Endothelial cell (in vitro differentiated cells): Measurements from ENCODE around the gene PDE6B. TPM values are rescaled to one million over a fixed set of nuclear protein-coding genes. Genes with fewer than 3 reads are reported as not detected.

ENCODE experiments used
- DNase-seq: peaks from one replicate; pipeline ENCODE4 v3.0.0; 2021; ENCODE audit warnings: low spot score
- H3K27ac Mint-ChIP-seq: one replicate; pipeline ENCODE4 v1.8.0; 2021; ENCODE audit warnings: mixed read lengths, inconsistent platforms; ENCODE audit not compliant: unreplicated experiment
- H3K27me3 Mint-ChIP-seq: one replicate; pipeline ENCODE4 v1.8.0; 2021; ENCODE audit warnings: mild to moderate bottlenecking, moderate library complexity, mixed read lengths, inconsistent platforms; ENCODE audit not compliant: unreplicated experiment
- H3K36me3 Mint-ChIP-seq: one replicate; pipeline ENCODE4 v1.8.0; 2021; ENCODE audit warnings: mild to moderate bottlenecking, low read depth, mixed read lengths, inconsistent platforms; ENCODE audit not compliant: unreplicated experiment
- H3K4me1 Mint-ChIP-seq: one replicate; pipeline ENCODE4 v1.8.0; 2021; ENCODE audit warnings: mild to moderate bottlenecking, mixed read lengths, inconsistent platforms; ENCODE audit not compliant: unreplicated experiment
- H3K4me3 Mint-ChIP-seq: one replicate; pipeline ENCODE4 v1.8.0; 2021; ENCODE audit warnings: mild to moderate bottlenecking, mixed read lengths, inconsistent platforms; ENCODE audit not compliant: unreplicated experiment
- H3K9me3 Mint-ChIP-seq: one replicate; pipeline ENCODE4 v1.8.0; 2021; ENCODE audit warnings: mixed read lengths, inconsistent platforms; ENCODE audit not compliant: unreplicated experiment
- total RNA-seq: library from RNA; stranded (reverse); fragmentation: NEBNext Ultra II Directional; extraction: Animal tissue kit (Norgen Biotek cat#: 25700); gene quantifications from one replicate; pipeline ENCODE4 v1.2.1, GENCODE V29; 2021; ENCODE audit not compliant: unreplicated experiment
- TF ChIP-seq, protein P1 (sequence below): fragments of 200-600 bp; sonication (generic); IDR thresholded peaks from one replicate; pipeline ENCODE4 v1.5.0; 2021; ENCODE audit warnings: antibody characterized with exemption; ENCODE audit not compliant: unreplicated experiment

The PDE6B gene
- total RNA-seq, 1 donor from 2014 or later = 5.1 TPM

GRCh38 chr4:683247-683897 is 58.0 kb downstream of the PDE6B start:
- no peak overlapping the region for H3K27ac Mint-ChIP-seq
- peaks cover 14% of the 10 kb centered on the region for H3K27me3 Mint-ChIP-seq
- H3K9me3 Mint-ChIP-seq = no peaks in the 10 kb centered on the region
- peaks cover 8% of the 10 kb centered on the region for H3K36me3 Mint-ChIP-seq
- peaks cover 9% of the 10 kb centered on the region for H3K4me1 Mint-ChIP-seq
- H3K4me3 Mint-ChIP-seq = no peak overlapping the region
- TF ChIP-seq, protein P1, sequence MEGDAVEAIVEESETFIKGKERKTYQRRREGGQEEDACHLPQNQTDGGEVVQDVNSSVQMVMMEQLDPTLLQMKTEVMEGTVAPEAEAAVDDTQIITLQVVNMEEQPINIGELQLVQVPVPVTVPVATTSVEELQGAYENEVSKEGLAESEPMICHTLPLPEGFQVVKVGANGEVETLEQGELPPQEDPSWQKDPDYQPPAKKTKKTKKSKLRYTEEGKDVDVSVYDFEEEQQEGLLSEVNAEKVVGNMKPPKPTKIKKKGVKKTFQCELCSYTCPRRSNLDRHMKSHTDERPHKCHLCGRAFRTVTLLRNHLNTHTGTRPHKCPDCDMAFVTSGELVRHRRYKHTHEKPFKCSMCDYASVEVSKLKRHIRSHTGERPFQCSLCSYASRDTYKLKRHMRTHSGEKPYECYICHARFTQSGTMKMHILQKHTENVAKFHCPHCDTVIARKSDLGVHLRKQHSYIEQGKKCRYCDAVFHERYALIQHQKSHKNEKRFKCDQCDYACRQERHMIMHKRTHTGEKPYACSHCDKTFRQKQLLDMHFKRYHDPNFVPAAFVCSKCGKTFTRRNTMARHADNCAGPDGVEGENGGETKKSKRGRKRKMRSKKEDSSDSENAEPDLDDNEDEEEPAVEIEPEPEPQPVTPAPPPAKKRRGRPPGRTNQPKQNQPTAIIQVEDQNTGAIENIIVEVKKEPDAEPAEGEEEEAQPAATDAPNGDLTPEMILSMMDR = no peak
- DNase-seq = no peak

DNA sequence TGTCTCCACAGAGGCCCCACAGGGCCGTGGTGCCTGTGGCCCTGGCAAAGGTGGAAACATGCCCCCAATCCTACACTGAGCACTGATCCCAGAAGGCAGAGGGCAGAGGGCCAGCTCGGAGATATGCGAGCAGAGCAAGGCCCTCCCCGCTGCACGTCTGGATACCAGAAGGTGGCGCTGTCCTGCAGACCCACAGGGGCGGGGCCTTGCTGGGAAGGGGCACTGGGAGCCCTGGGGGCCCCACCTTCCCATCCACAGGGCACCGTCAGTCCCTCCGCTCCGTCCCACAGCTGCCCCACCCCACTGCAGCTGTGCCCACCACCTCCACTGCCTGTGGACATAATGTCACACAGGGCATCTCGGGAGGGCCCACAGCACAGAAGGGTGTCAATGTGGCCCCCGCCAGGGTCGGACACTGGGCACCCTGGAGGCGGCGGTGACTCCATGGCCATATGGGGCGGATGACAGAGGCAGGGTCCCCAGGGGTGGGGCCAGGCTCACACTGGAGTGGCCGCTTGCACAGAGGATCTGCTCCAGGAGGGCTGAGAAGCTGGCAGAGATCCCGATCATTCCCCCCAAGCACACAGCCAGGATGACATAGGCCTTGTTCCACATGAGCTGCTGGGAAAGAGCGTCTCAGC is 58.7 kb downstream of the PDE6B start:
- H3K9me3 Mint-ChIP-seq = no peaks in the 10 kb centered on the region
- DNase-seq = peak; percentile 77
- TF ChIP-seq, protein P1 = peak; percentile 81
- H3K4me3 Mint-ChIP-seq = no peak overlapping the region
- H3K4me1 Mint-ChIP-seq = peaks cover 9% of the 10 kb centered on the region
- H3K36me3 Mint-ChIP-seq = peaks cover 8% of the 10 kb centered on the region
- peaks cover 14% of the 10 kb centered on the region for H3K27me3 Mint-ChIP-seq
- H3K27ac Mint-ChIP-seq = no peak overlapping the region

- H3K27me3 Mint-ChIP-seq = peaks cover 13% of the 10 kb centered on the region
- no peaks in the 10 kb centered on the region for H3K9me3 Mint-ChIP-seq
- peaks cover 8% of the 10 kb centered on the region for H3K36me3 Mint-ChIP-seq
- DNase-seq = no peak
- peaks cover 11% of the 10 kb centered on the region for H3K4me1 Mint-ChIP-seq
- H3K4me3 Mint-ChIP-seq = peak overlapping the region; percentile 65
- TF ChIP-seq, protein P1 = no peak
- H3K27ac Mint-ChIP-seq = peak overlapping the region; percentile 69
Measured at GRCh38 chr4:684623-685327, 59.4 kb downstream of the PDE6B start.

GRCh38 chr4:685679-686412 is 60.5 kb downstream of the PDE6B start:
- Mint-ChIP-seq H3K27ac (no peak overlapping the region), H3K36me3 (peaks cover 8% of the 10 kb centered on the region), H3K27me3 (peaks cover 15% of the 10 kb centered on the region), H3K4me3 (peak overlapping the region; percentile 69), H3K9me3 (no peaks in the 10 kb centered on the region), H3K4me1 (peaks cover 21% of the 10 kb centered on the region)
- TF ChIP-seq, protein P1 = no peak
- no peak for DNase-seq
